SK-N-MC (cell line): ENCODE measurements around the gene ZSWIM4.
"Not testable (repeated sequence)": the region's sequence is repeated elsewhere in the genome, so short reads cannot be mapped to it uniquely, and the experiment has no call there.

Experiments used
- EZH2 ChIP-seq: fragments of 200-600 bp; sonication (generic); IDR thresholded peaks from one replicate; pipeline ENCODE4 v1.6.1; 2017; ENCODE audit warnings: antibody characterized with exemption
- POLR2AphosphoS5 ChIP-seq: IDR thresholded peaks from 2 replicates; pipeline ENCODE4 v1.6.1; 2012; ENCODE audit warnings: mild to moderate bottlenecking, low read depth, low read length, borderline replicate concordance

DNA sequence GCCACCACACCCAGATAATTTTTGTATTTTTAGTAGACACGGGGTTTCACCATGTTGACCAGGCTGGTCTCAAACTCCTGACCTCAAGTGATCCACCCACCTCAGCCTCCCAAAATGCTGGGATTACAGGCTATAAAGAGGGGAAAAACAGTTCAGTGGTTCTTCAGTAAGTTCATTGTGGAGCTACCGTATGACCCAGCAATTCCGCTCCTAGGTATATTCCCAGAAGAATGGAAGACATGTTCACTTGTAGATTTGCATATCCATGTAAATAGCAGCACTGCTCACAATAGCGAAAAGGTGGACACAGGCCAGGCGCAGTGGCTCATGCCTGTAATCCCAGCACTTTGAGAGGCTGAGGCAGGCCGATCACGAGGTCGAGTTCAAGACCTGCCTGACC, 15.4 kb upstream of the ZSWIM4 start:
- TF ChIP-seq EZH2, POLR2AphosphoS5: not testable (repeated sequence)
